Activated effector memory CD4-positive, alpha-beta T cell treated with Interleukin-2 at 50 U/mL for 16 hours (primary cell): ENCODE results near the gene KCTD13.
"Not testable (repeated sequence)": the region's sequence is repeated elsewhere in the genome, so short reads cannot be mapped to it uniquely, and the experiment has no call there.

ENCODE experiments used
- DNase-seq: peaks from one replicate; pipeline ENCODE4 v3.0.0-alpha.2; 2020

KCTD13 gene

DNA sequence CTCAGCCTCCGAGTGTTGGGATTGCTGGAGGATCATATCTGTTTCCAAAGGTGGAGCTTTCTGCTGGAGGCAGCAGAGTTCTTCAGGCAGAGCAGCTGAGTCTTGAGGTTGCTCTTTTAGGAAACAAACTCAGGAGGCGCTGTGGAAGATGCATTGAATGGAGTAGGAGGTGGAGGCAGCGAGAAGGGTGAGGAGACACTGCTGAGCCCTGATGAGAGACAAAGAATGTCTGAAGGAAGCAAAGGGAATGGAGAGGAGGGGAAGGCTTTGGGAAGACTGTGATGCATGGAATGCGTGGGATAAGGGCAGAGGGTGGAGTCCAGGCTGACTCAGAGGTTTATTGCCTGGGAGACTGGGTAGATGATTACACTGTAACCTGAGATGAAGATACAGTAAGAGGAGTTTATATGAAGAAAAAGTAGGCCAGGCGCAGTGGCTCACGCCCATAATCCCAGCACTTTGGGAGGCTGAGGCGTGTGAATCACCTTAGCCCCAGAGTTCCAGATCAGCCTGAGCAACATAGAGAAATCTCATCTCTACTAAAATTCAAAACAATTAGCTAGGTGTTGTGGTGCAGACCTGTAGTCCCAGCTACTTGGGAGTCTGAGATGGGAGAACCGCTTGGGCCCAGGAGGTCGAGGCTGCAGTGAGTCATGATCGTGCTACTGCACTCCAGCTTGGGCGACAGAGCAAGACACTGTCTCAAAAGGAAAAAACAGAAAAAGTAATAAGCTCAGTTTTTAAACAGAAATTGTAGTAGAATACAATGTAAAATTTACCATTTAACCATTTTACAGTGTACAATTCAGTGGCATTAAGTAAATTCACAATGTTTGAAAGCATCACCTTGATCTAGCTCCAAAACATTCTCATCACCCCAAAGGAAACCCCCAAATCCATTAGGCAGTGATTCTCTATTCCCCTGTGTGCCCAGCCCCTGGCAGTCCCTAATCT lies 18.1 kb upstream of the KCTD13 start:
- DNase-seq = no peak

DNA sequence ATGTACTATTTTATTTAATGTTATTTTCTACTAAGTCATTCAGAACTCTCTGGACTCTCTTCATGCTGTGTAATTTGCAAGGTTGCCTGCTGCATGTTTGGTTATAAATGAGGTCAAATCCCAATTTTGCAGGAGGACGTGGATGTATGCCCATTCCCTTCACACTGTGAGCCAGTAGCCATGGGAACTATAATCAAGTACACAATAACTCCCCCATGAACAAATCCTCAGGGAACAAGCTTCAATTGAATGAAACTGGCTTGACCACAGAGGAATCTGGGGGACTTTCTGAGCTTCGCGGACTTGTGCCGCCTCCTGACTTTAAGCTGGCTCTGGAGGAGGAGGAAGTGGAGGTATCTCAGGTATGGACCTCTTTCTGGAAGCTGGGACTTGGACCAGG lies 14.6 kb upstream of the KCTD13 start:
- DNase-seq = no peak

DNA sequence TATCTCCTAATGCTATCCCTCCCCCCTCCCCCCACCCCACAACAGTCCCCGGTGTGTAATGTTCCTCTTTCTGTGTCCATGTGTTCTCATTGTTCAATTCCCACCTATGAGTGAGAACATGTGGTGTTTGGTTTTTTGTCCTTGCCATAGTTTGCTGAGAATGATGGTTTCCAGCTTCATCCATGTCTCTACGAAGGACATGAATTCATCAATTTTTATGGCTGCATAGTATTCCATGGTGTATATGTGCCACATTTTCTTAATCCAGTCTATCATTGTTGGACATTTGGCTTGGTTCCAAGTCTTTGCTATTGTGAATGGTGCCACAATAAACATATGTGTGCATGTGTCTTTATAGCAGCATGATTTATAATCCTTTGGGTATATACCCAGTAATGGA lies 5.7 kb upstream of the KCTD13 start:
- not testable (repeated sequence) for DNase-seq

DNA sequence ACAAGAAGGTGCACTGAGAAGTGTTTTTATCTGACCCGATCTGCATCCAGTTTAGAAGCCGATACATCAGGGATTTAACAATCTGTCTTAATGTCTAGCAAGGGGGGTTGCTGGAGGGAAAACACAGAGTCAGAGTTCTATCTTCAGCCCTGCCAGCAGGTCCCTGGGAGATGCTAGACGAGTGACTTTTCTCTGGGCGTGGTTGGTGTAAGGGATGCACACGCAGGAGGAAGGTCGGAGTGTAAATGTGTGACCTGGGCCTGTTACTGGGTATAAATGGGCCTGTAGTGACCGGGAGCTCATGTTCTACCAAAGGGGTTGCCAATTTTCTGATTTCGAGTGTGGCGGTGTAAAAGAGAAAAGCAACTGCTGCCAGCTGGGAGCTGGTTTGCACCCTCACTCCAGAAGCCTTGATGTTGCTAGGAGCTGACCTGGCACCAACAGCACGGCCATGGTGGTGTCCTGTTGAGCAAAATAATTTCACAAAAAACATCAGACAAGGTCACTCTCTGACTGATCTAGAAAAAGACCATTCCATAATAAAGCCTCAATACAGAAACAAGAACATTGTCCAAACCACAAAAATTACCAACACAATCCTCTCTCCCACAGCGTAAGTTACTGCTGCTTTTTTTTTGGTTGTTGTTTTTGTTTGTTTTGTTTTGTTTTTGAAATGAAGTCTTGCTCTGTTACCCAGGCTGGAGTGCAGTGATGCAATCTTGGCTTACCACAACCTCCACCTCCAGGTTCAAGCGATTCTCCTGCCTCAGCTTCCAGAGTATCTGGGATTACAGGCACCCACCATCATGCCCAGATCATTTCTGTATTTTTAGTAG lies 1.3 kb upstream of the KCTD13 start:
- DNase-seq = no peak

DNA sequence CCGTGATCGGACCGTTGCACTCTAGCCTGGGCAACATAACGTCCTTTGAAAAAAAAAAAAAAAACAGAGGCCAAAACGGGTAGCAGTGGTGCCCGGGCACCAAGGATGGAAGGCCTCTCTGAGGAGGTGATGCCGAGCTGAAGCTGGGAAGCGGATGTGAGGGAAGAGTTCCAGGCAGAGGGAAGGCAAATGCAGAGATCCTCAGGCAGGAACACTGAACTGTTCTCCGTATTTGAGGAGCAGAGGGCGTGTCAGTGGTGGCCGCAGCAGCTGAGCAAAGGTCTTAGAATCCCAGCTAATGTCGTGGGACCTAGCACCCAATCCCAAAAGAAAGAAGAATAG lies 656 bp upstream of the KCTD13 start:
- no peak for DNase-seq

DNA sequence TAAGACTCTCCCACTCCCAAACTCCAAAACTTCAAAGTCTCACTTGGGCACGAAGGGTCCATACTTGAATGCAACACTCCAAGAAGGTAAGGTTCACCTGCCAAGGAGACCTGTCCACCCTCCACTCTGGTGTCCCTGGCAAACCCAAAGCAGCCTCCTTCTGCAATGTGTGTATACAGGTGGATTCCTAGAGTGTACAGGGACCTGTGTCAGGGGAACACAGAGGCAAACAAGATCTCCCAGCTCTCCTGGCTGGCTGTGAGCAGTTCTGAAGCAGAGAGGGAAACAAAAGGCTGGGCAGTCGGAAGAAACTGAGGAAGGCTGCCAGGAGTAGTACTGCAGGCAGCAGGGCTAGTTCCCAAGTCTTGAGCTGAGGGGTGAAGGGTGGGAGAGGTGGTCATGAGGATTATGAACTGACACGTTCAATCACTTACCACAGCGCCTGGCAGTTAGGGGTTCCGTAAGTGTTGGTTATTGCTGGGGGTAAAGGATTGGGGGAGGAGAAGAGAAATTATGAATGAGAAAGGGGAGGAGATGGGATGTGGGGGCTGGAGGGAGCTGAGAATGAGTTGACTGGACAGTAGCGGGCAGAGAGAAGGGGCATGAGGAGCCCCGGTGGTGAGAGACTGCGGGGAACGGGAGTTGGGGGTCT lies 795 bp downstream of the KCTD13 start:
- DNase-seq = no peak

DNA sequence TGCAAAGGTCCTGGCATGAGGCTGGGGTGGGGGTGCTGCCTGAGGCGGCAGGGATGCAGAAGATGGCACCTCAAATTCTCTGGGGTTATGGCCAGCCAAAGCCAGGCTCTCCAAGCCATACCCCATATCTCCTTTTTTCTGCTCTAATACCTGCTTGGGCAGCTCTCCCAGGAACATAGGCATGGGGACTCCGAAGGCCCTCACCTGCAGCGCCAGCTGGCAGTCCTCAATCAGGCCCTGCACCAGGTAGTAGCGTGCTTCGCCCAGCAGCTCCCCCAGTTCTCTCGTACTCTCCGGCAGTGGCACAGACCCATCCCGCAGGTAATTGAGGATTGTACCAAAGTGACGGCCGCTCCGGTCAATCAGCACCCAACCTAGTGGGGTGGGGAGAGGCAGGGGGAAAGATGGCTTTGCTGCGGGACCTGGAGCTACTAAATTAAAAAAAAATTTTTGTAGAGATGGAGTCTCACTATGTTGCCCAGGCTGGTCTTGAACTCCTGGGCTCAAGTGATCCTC lies 3.0 kb downstream of the KCTD13 start:
- DNase-seq = no peak

DNA sequence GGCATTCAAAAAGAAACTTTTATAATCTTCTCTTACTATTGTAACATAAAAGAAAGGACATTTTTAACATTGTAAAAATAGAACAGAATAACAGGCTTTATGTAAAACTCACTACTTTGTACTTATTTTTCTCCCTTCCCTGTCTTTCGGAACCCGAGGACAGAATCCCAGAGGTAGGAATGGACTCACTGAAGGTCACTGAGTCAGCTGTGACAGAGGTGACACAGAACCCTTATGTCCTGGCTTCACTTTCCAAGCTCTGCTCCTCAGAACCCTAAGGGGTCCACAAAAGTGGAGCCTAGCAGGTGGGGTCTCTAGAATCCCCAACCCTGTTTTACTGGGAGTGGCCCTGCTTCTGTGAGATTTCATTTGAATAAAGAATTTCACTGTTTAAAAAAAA lies 3.7 kb downstream of the KCTD13 start:
- DNase-seq = no peak

DNA sequence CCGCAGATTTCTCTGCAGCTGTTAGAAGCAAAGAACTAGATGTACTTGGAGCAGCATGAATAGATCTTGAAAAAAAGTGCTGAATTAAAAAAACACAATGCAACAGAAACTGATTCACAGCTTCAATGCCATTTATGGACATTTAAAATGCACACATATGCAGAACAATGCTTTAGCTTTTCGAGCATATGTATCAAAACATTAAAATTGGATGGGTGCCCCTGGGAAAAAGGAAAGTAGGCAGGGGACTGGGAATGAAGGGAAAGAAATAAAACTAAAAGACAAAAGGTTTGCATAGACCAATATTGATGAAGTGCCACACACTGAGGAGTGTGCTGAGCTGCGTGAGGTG lies 5.0 kb downstream of the KCTD13 start:
- no peak for DNase-seq

DNA sequence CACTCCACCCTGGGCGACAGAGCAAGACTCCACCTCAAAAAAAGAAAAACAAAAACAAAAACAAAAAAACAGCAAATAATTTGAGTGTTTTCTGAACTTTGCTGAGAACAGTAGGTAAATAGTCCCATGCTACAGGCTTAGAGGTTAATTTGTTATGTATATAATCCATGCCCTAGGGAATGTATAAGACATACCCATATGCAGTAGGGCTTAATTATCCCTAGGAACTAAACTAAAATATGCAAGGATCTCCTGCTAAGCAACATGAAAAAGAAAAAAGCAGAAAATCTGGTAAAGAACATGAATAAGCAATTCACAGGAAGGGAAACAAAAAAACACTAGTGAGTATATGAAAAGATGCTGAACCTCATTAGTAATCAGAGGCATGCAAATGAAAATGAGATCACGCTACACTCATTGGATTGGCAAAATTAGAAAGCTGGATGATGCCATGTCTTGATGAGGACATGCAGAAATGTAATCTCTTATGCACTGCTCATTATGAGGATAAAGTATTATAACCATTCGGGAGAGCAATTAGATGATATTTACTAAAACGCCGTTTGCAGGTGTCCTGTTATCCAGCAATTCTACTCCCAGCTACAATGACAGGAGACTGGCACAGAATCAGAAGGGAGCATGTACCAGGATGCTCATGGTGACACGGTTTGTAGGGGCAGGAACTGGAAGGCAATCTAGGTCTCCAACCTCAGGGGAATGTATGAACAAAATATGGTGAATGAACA lies 5.6 kb downstream of the KCTD13 start:
- no peak for DNase-seq

DNA sequence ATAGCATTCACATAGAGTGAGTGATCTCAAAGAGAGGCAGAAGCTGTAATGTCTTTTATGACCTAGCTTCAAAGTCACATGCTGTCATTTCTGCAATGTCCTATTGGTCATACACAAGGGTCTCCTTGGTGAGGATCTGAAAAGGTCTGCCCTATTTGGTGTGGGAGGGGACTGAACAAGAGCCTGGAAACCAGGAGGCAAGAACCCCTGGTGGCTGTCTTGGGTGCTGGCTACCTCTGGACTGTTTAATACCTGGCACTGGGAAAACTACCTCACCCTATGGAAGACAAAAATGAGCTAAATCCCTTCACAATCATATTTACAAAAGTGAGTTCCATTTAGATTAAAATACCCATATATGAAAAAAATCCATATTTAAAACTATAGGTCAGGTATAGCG lies 9.0 kb downstream of the KCTD13 start:
- no peak for DNase-seq

DNA sequence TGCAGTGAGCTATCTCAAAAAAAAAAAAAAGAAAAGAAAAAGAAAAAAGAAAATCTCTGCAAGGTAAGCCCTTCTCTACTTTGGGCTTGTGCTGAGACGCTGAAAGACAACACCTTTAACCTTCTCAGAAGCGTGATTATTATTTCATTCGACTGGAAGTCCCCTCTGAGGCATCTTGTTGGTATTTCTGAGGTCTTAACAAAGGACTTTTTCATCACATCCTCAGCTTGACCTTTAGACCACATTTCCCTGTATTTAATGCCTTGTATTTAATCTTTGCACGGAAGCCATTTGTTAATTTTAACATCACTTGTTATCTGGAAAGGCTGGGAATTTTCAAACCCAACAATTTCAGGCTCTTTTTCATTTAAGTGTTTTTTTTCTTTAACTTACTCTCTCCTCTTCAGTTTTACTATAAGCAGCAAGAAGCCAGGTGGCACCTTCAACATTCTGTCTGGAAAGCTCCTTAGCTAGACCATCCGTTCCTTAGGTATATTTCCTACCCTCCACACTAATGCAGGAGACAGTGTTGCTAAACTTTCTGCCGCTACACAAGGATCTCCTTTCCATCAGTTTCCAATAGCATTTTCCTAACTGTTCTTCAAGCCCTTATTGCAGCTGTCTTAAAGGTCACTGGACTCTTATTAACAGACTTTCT lies 10.3 kb downstream of the KCTD13 start:
- no peak for DNase-seq

DNA sequence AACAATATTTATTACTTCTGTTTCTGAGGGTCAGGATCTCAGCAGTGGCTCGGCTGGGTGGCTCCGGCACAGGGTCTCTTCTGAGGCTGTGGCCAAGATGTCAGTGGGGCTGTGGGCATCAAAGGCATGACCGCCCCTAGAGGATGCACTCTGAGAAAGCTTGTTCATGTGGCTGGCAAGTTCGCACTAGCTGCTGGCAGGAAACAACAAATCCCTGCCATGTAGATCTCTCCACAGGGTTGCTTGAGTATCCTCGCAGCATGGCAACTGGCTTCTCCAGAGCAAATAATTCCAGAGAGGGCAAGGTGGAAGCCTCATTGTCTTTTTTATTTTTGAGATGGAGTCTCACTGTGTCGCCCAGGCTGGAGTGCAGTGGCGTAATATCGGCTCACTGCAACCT lies 12.5 kb downstream of the KCTD13 start:
- no peak for DNase-seq

DNA sequence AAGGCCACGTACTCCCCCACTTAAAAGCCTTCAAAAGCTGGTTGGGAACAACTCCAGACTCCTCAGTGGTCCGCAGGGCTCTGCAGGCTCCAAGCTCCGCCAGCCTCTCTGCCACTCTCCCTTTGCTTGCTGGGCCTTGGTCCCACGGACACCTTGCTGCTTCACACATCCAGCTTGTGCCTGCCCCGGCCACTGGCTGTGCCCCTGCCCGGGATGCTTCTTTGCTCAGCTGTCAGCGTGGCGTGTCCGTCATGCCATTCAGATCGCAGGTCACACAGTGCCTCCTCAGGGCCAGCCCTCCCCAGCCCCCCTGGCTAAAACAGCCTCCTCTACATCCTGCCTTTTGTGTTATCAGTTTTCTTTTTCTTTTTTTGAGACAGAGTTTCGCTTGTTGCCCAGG lies 13.9 kb downstream of the KCTD13 start:
- DNase-seq = no peak

DNA sequence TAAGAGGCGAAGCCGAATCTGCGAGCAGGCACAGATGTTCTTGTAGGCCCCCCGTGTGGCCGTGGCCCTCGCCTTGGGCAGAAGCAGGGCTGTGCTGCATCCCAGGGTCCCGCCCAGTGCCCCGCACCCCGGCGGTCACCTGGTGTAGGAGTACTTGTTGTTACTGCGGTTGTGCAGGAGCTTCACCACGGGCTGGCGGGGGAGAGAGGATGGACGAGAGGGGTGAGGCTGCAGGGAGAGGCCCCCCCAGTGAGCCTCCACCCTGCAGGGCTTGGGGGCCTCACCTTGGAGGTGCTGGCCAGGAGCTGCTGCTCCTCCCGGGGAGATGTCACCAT lies 14.4 kb downstream of the KCTD13 start:
- no peak for DNase-seq

DNA sequence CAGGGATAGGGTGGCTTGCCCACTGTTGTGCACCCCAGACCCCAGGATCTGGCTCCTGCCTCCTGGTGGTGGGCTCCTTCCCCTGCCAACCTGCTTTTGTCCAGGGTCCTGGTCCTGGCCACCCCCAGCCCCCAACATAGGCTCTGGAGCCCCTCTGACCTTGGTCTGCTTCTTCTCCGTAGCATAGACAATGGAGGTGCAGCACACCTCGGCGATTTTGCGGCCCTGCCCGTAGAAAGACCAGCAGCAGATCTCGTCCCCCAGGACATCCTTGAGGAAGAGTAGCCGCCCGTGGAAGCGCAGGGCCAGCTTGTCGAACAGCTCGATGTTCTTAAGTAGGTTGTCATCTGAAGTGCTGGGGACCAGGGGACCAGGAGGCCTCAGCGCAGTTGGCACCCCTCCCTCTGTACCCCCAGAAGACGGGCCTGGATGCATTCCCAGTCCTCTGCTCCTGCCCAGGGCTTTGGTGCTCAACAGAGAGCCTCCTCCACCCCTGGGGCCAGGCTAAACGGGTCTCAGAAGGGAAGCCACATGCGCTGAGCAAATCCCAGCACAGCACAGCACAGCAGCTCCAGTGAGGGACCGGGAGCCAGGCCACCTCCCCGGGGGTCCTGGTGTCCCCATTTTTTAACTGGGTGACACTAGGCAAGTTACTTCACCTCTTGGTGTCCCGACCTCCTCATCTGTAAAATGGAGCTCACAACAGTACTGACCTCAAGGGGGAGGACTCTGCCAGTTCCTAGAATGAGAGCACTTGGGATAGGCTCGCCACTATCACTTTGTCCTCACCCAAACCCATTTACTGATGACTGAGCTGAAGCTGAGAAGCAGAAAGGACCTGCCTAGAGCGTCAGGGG lies 15.0 kb downstream of the KCTD13 start:
- DNase-seq = no peak

DNA sequence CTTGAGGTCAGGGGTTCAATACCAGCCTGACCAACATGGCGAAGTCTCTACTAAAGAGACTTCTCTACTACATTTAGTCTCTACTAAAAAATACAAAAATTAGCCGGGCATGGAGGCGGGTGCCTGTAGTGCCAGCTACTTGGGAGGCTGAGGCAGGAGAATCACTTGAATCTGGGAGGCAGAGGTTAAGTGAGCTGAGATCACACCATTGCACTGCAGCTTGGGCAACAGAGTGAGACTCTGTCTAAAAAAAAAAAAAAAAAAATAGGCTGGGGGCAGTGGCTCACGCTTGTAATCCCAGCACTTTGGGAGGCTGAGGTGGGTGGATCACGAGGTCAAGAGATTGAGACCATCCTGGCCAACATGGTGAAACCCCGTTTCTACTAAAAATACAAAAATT lies 16.2 kb downstream of the KCTD13 start:
- DNase-seq = not testable (repeated sequence)

DNA sequence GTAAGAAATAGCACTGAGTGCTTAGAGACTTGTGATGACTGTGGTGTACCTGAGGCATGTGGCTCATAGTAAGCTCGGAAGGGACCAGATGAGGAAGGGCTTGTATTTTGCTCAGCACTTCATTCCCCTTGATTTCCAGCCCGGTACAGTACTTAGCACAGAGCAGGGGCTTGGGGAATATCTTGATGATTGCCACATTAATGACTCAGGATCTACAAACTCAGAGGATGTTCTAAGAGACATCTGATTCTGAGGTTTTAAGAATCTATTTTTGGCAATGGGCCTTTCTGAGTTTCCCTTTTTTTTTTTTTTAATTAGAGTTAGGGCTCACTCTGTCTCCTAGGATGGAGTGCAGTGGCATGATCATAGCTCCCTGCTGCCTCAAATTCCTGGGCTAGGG lies 16.6 kb downstream of the KCTD13 start:
- DNase-seq = no peak

DNA sequence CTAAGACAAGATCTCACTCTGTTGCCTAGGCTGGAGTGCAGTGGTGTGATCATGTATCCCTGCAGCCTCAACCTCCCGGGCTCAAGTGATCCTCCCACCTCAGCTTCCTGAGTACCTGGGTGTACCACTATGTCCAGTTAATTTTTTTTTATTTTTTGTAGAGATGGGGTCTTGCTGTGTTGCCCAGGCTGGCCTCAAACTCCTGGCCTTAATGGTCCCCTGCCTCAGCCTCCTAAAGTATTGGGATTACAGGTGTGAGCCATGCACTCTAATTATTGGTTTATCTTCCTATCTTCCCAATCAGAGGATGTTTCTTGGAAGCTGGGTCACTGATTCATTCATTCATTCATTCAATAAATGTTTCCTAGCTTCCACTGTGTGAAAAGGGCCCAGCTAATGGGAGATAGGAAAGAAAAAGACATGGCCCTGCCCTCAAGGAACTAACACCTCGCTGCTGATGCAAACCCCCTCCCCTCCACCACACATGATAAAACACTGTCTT lies 17.3 kb downstream of the KCTD13 start:
- DNase-seq = no peak

DNA sequence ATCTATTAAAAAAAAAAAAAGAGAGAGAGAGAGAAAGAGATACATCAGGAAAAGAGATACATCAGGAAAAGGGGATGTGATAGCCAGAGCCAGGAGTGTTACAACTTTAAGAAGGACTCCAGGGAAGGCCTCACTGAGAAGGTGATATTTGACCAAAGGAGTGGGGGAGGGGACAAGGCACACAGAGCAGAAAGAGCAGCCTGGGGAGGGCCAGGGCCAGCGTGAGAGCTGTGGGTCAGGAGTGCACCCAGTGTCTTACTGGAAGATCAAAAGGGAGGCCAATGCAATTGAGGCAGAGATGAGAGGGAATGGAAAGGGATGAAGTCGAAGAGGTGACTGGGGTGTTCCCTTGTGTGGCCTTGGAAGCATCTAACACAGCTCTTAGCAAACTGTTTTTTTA lies 18.1 kb downstream of the KCTD13 start:
- DNase-seq = no peak
